Chondrocyte (in vitro differentiated cells): ENCODE results near the gene BCL2A1. TPM values are rescaled to one million over a fixed set of nuclear protein-coding genes. Genes with fewer than 3 reads are reported as not detected.
"Not testable (repeated sequence)": the region's sequence is repeated elsewhere in the genome, so short reads cannot be mapped to it uniquely, and the experiment has no call there.

ENCODE experiments used
- DNase-seq: peaks from one replicate; pipeline ENCODE4 v3.0.0; 2021; ENCODE audit warnings: mixed read lengths, low spot score
- H3K27ac Mint-ChIP-seq: one replicate; pipeline ENCODE4 v1.8.0; 2021; ENCODE audit warnings: mild to moderate bottlenecking, moderate library complexity, mixed read lengths; ENCODE audit not compliant: unreplicated experiment
- H3K27me3 Mint-ChIP-seq: 2 replicates; pipeline ENCODE4 v1.8.0; 2021; ENCODE audit warnings: low read depth, mixed read lengths
- H3K36me3 Mint-ChIP-seq: 2 replicates; pipeline ENCODE4 v1.8.0; 2021; ENCODE audit warnings: low read depth, mixed read lengths
- H3K4me1 Mint-ChIP-seq: 2 replicates; pipeline ENCODE4 v1.8.0; 2021; ENCODE audit warnings: low read depth, mild to moderate bottlenecking, mixed read lengths
- H3K4me3 Mint-ChIP-seq: one replicate; pipeline ENCODE4 v1.8.0; 2021; ENCODE audit warnings: mild to moderate bottlenecking, moderate library complexity, mixed read lengths; ENCODE audit not compliant: unreplicated experiment
- H3K9me3 Mint-ChIP-seq: 2 replicates; pipeline ENCODE4 v1.8.0; 2021; ENCODE audit warnings: low read depth, mixed read lengths
- CTCF ChIP-seq: fragments of 200-600 bp; sonication (generic); IDR thresholded peaks from 2 replicates; pipeline ENCODE4 v1.5.0; 2021; ENCODE audit warnings: antibody characterized with exemption, mild to moderate bottlenecking, moderate library complexity
- total RNA-seq: library from RNA; stranded (reverse); gene quantifications from 3 replicates; pipeline ENCODE4 v1.2.1, GENCODE V29; 2021

The BCL2A1 gene
- total RNA-seq, 1 donor from 2014 or later: not detected

DNA sequence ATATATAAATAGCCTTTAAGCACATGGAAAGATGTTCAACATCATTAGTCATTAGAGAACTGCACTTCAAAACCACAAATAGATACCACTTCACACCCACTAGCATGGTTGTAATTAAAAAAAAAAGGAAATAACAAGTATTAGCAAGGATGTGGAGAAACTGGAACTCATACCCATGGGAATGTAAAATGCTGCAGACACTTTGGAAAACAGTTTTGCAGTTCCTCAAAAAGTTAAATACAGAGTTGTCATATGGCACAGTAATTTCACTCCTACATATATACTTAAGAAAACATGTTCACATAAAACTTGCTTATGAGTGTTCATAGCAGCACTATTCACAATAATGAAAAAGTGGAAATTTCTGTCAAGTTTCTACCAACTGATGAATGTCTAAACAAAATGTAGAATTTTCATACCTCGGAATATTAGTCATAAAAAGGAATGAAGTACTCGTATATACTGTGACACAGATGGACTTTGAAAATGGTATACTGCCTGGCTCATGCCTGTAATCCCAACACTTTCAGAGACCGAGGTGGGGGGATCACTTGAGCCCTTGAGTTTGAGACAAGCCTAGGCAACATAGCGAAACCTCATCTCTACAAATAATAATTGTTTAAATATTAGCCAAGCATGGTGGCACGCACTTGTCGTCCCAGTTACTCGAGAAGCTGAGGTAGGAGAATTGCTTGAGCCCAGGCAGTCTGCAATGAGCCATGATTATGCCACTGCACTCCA is 28.1 kb downstream of the BCL2A1 start:
- peak overlapping the region; percentile 63 for H3K27ac Mint-ChIP-seq
- H3K4me1 Mint-ChIP-seq: peaks cover 22% of the 10 kb centered on the region
- no peak overlapping the region for H3K4me3 Mint-ChIP-seq
- H3K36me3 Mint-ChIP-seq: no peaks in the 10 kb centered on the region
- no peaks in the 10 kb centered on the region for H3K27me3 Mint-ChIP-seq
- no peak for TF ChIP-seq CTCF
- peaks cover 3% of the 10 kb centered on the region for H3K9me3 Mint-ChIP-seq
- no peak for DNase-seq

DNA sequence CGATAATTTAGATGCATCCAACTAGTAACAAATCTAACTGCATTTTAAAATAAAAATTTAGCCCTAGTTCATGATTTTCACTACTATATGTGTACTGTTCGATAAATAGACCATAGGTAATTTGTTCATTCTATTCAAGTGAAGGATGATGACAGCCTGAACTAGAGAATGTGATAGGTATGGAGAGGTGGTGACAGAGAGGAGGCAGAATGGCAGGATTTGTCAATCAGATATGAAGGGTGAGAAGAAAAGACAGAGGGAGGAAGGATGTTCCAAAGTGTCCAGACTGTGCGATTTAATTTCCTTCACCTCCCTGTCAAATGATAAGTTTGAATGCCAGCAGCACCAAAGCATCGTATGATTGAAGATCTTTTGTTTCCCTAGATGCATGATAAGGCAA is 31.6 kb downstream of the BCL2A1 start:
- no peak for DNase-seq
- Mint-ChIP-seq H3K36me3 (no peaks in the 10 kb centered on the region), H3K4me1 (peaks cover 22% of the 10 kb centered on the region), H3K4me3 (no peak overlapping the region), H3K27me3 (no peaks in the 10 kb centered on the region), H3K27ac (no peak overlapping the region), H3K9me3 (peaks cover 3% of the 10 kb centered on the region)
- no peak for TF ChIP-seq CTCF

- H3K27ac Mint-ChIP-seq: no peak overlapping the region
- peaks cover 15% of the 10 kb centered on the region for H3K4me1 Mint-ChIP-seq
- H3K9me3 Mint-ChIP-seq: peaks cover 3% of the 10 kb centered on the region
- DNase-seq: no peak
- no peak for TF ChIP-seq CTCF
- no peaks in the 10 kb centered on the region for H3K36me3 Mint-ChIP-seq
- no peak overlapping the region for H3K4me3 Mint-ChIP-seq
- H3K27me3 Mint-ChIP-seq: no peaks in the 10 kb centered on the region
Observed at GRCh38 chr15:79938143-79938542, 32.9 kb downstream of the BCL2A1 start.

GRCh38 chr15:79935556-79936201 is 35.3 kb downstream of the BCL2A1 start:
- H3K27ac Mint-ChIP-seq, H3K4me3 Mint-ChIP-seq, H3K9me3 Mint-ChIP-seq, H3K27me3 Mint-ChIP-seq, H3K36me3 Mint-ChIP-seq, DNase-seq, H3K4me1 Mint-ChIP-seq: not testable (repeated sequence)

DNA sequence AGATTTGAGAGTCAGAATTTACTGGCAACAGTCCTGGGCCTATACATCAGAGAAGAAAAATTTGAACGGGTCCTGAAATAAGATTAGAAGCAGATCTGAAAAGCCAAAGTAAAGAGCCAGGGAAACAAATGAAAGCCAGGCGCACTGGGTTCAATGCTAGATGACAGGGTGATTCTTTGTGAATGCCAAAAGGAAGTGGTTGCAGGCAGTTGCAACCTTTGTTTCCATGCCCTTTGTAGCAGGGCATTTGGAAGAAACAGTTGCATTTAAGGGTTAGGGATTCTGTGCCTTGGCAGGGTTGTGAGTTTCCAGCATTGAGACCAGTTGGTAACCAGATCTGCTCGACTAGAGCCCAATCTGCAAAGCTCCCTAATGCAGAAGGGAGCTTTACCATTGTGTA is 37.8 kb downstream of the BCL2A1 start:
- H3K27ac Mint-ChIP-seq: no peak overlapping the region
- no peak for TF ChIP-seq CTCF
- no peaks in the 10 kb centered on the region for H3K36me3 Mint-ChIP-seq
- H3K4me3 Mint-ChIP-seq: no peak overlapping the region
- no peaks in the 10 kb centered on the region for H3K9me3 Mint-ChIP-seq
- no peaks in the 10 kb centered on the region for H3K27me3 Mint-ChIP-seq
- DNase-seq: no peak
- no peaks in the 10 kb centered on the region for H3K4me1 Mint-ChIP-seq

DNA sequence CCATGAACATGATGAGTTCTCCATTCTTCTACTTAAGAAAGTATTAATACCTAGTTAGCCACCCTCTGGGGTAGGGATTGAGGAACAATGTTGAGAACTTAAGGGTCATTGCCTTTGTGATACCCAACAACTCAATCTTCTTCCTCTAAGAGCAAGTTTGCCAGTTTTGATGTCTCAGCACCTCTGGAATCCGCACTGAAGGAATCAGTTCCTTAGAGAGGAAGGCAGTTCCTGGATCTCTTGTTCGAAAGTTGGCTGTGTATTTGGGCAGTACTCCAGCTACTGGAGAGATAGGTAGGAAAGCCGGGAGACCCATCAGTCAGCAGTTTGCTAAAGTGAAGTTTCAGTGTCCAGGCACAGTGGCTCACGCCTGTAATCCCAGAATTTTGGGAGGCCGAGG is 38.5 kb downstream of the BCL2A1 start:
- Mint-ChIP-seq H3K27ac (no peak overlapping the region), H3K9me3 (no peaks in the 10 kb centered on the region), H3K4me3 (no peak overlapping the region), H3K27me3 (no peaks in the 10 kb centered on the region), H3K4me1 (no peaks in the 10 kb centered on the region), H3K36me3 (no peaks in the 10 kb centered on the region)
- TF ChIP-seq CTCF: no peak
- no peak for DNase-seq
